GM18868 (cell line): ENCODE data around the gene B4GALT3.

Source experiments
- ATAC-seq: cut with Tn5 transposase; IDR thresholded peaks from one replicate; pipeline ENCODE4 v1.9.1; 2021; ENCODE audit warnings: mild to moderate bottlenecking, moderate library complexity; ENCODE audit not compliant: unreplicated experiment

B4GALT3 gene

DNA sequence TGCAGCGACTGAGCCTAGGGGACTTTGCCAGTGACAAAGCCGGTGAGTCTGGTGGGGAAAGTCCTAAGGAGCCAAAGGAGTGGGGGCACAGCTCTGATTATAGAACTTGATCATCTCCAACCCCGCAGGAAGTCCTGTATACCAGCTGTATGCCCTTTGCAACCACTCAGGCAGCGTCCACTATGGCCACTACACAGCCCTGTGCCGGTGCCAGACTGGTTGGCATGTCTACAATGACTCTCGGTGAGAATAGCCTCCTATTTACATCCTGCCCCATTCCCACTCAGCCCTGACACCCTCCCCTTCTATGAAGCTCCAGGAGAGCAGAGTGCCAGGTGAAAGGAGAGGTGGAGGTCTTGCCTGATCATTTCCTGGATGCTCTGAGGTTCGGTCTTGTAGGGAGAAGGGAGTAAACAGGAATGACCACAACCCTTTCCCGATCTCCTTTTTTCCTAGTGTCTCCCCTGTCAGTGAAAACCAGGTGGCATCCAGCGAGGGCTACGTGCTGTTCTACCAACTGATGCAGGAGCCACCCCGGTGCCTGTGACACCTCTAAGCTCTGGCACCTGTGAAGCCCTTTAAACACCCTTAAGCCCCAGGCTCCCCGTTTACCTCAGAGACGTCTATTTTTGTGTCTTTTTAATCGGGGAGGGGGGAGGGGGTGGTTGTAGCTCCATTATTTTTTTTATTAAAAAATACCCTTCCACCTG, 12.3 kb downstream of the B4GALT3 start:
- ATAC-seq, result no peak

DNA sequence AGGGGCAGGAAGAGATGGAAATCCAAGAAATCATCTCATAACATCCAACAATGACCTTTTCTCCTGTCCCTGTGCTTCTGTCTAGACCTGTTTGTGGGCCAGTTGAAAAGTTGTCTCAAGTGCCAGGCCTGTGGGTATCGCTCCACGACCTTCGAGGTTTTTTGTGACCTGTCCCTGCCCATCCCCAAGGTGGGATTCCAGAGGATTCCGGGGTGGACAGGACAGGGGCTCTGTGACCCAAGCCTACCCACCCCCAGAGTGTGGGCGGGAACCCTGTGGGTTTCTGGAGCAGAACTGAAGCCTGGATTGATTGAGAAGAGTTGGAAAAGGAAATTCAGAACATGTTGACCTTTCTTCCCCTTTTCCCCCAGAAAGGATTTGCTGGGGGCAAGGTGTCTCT, 13.5 kb downstream of the B4GALT3 start:
- ATAC-seq, result no peak

DNA sequence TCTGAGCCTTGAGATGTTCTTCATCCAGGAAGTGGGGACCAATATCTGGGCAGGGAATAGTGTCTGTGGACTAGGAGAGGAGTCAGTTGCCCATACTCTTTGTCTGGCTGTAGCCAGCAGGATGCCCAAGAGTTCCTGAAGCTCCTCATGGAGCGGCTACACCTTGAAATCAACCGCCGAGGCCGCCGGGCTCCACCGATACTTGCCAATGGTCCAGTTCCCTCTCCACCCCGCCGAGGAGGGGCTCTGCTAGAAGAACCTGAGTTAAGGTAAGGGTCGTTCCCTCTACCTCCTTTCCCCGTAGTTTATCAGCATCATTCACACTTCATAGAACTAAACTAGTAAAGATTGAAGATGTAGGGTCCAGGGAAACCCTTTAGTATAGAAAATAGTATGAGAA, 14.5 kb downstream of the B4GALT3 start:
- ATAC-seq, result no peak

DNA sequence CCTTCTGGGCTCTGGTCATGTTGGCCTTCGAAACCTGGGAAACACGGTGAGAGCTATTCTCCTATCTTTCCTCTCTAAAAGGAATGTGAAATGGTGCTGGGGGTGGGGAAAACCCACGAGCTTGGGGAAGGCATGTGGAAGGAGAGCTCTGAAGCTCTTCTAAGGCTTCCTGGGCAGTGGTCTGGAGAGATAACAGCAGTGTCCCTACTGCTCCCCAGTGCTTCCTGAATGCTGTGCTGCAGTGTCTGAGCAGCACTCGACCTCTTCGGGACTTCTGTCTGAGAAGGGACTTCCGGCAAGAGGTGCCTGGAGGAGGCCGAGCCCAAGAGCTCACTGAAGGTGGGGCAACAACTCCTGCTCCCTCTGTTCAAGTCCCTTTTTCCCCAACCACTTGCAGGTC, 15.3 kb downstream of the B4GALT3 start:
- no peak for ATAC-seq

DNA sequence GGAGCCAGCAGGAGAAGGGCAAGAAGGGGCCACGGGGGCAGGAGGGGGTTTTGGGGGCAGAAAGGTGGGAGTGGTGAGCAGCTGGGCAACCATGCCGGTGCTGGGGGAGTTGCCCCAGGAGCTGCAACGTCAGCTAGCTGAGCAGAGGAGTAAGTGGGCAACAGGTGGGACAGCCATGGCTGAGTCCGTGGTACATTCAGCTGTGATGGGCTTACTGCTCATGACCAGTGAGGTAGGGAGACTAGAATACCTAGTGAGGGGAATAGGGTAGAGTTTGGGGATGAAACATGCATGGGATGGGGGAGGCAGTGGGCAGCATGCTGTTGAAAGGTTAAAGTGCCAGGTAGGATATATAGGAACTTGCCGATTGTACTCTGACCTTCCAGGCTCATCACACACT, 15.7 kb downstream of the B4GALT3 start:
- ATAC-seq, result no peak

DNA sequence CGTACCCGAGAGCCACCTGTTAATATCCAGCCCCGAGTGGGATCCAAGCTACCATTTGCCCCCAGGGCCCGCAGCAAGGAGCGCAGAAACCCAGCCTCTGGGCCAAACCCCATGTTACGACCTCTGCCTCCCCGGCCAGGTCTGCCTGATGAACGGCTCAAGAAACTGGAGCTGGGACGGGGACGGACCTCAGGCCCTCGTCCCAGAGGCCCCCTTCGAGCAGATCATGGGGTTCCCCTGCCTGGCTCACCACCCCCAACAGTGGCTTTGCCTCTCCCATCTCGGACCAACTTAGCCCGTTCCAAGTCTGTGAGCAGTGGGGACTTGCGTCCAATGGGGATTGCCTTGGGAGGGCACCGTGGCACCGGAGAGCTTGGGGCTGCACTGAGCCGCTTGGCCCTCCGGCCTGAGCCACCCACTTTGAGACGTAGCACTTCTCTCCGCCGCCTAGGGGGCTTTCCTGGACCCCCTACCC, 16.6 kb downstream of the B4GALT3 start:
- no peak for ATAC-seq

DNA sequence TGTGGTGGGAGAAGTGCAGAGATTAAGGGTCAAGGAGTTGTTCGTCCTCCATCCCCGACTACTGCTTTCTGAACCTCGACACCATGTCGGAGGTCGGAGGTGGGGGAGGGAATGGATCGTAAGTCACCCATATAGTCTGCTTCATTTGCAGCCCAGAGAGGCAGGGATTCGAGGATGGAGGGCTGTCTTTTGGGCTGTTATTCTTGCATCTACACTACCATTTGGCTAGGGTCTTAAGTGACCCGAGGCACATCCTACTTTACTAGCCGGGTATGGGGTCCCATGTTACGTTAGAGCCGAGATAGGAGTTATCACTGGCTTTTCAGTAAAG, 17.4 kb downstream of the B4GALT3 start:
- ATAC-seq, result no peak

DNA sequence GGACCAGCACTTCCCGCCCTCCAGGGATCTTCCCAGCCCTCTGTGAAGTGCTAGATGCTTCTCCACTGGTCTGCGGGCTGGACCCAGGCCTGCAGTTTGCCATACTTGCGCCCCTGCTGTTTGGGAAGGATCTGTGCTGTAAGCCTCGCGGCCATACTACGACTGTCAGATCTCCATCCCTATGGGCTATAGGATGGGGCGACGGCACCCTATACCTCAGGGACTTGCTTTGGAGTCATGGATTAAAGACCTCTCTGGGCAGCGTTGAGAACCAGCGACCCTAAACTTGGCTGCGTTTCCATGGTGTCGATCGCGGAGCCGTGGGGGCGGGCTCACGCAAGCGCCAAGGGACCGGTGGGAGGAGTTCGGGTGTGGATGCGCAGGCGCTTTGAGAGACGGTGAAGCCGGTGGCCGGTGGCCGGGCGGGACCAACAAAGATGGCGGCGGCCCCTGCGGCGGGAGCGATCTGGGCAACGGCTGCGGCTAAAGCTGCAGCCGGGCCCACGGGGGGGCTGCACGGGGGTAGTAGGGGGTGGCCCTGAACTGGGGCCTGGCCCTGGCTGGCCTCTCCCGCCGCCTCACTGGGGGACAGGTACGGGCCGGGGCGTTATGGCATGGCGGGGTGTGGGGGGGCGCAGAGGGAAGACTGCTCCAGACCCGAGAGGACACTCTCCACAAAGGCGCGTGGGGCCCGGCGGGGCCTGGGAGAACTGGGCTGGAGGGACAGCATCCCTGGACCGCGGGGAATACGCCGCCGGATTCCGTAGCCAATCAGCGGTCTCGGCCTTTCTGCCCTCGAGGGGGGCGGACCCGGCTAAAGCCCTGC, 18.0 kb downstream of the B4GALT3 start, which contains the start of gene USP21:
TSS of gene USP21 (plus strand) at position 414 of the 826 bp plus-strand sequence. CDS start 1,141 bp downstream, outside the sequence.
- ATAC-seq, result peak; percentile 90

DNA sequence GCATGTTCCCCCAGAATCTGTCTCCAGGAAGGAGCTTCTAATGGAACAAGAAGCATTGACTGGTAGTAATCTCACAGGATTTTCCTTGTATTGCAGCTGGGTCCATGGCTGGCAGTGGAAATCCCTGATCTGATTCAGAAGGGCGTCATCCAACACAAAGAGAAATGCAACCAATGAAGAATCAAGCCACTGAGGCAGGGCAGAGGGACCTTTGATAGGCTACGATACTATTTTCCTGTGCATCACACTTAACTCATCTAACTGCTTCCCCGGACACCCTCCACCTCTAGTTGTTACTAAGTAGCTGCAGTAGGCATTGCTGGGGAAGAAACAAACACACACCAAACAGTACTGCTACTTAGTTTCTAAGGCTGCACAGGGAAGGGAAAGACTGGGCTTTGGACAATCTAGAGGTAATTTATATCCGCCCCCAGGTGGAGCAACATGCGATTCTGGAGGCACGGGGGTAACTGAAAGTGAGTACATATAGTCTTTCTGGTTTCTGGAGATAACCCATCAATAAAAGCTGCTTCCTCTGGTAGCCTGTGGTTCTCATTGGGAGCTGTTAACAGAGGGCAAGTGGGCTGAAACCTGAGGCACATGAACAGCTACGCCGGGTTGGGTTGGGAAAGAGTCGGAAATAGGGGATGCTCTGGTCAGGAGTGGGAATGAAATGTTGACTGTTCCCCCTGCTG, 18.8 kb downstream of the B4GALT3 start:
- ATAC-seq, result no peak

DNA sequence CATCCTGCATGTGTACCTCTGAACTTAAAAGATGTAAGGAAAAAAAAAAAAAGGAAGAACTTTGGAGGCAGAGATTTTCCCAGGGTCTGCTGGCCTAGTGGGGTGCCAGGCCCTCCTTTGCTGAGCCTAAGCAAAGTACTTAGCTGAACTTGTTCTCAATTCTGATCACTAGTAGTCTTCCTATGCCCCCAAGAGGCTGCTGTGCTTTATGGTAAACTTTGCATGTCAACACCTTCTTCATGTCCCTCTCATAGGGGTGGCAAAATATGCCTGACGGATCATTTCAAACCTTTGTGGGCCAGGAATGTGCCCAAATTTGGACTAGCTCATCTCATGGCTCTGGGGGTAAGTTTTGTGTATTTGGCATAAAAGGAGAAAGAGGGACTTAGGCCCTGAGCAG, 19.4 kb downstream of the B4GALT3 start:
- ATAC-seq, result no peak

DNA sequence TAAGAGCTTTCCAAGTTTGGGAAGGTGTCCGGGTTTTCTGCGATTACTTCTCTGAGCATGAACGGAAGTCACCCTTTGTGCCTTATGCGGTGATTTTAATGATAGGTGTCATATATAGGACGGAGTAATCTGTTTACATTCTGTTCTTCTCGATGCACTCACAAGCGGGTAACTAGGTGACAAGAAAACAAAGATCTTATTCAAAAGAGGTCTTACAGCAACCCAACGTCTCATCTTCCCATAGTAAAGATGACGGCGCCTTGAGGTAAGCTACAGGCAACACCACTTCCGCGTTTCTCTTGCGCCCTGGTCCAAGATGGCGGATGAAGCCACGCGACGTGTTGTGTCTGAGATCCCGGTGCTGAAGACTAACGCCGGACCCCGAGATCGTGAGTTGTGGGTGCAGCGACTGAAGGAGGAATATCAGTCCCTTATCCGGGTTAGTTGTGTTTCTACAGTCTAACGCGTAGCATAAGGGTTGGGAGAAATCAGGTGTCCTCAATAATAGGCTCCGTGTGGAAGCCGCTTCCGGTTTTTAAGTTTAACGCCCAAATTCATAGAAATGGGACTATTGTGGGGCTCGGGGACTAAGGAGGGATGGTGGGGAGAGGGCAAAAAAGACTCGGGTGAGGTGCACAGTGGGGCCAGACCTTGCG, 23.5 kb downstream of the B4GALT3 start, which contains the start of gene UFC1:
TSS of gene UFC1 (plus strand) at position 297 of the 656 bp plus-strand sequence. CDS start at position 317, 20 bp downstream.
- ATAC-seq, result peak; percentile 93

DNA sequence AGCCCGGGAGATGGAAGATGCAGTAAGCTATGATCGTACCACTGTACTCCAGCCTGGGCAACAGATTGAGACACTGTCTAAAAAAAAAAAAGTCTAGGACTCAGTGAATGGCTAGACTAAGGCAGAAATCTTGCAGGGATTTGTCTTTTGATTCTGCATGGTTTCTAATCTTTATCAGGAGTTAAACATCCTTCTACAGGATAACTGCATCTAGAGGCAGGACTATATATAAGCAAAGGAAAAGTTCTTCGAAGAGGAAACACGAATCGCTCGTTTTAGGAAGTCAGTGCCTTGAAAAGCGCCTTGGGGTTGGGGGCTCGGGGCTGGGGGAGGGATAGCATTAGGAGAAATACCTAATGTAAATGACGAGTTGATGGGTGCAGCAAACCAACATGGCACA, 24.1 kb downstream of the B4GALT3 start:
- peak; percentile 8 for ATAC-seq

DNA sequence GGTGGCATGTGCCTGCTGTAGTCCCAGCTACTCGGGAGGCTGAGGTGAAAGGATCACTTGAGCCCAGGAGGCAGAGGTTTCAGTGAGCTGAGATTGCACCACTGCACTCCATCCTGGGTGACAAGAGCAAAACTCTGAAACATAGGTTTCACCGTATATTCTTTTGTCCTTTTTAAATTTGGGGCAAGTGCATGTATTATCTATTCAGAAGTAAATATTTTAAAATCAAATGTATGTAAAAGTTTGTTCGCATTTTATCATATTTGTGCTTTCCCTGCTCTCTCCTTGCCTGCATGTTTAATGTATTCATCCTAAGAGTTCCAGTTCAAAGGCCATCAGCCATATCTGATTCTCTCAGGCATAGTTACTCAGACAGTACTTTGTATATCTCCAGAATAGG, 31.5 kb downstream of the B4GALT3 start:
- ATAC-seq, result no peak

DNA sequence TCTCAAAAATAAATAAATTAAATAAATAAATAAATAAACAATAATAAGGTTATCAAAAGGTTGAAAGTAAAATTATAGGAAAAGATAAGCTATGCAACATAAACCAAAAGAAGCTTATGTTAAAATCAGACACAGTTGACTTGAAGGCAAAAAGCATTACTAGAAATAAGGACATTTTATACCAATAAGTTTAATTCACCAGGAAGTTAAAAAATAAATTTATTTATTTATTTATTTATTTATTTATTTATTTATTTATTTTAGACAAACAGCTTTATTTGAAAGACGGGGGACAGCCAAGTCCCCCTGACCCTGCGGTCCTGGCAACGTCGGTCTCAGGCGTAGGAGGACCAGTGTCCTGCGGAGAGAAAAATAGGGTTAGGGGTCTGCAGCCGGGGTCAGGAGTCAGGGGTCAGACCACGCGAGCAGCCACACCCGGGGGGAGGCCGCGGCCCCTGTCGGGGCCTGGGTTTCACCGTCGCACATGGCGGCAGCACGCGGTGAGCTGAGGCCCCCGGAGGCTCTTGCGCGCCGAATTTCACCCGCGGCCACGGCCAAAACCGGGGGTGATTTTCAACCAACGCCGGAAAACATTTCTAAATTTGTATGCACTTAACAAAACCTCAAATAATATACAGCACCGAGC, 36.4 kb downstream of the B4GALT3 start:
- no peak for ATAC-seq

DNA sequence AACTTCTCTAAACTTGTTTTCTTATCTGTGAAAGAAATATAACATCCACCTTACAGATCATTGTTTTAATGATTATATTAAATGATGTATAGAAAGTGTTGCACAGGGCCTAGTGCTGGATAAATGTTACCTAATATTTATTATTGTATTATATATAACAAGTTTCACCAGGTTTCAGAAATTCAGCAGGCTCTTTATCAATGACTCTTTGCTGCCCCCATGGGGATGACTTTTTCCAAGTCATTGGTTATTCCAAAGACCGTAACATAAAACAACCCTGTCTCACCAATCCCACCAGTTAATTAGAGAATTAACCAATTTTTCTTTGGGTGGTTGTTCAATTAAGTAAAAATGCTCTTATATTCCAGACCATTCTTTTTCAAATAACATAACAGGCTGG, 37.5 kb downstream of the B4GALT3 start:
- ATAC-seq, result no peak

DNA sequence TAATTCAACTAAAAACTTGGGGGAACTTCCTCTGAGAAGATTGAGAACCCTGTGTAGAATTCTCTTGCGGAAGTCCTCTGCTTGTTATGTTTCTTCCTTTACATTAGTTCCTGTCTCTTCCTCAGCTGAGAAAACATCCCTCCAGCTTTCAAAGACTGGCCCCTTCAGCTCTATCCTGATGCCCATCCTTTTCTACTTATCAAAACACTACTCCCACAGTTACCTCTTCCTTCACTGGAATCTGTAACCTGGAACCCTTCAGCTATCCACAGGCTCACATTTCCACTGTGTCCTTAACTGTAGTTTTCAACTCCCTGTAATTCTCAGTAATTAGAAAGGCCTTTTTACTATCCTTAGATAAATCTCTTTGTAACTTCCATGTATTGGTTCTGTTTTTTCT, 38.9 kb downstream of the B4GALT3 start:
- no peak for ATAC-seq

DNA sequence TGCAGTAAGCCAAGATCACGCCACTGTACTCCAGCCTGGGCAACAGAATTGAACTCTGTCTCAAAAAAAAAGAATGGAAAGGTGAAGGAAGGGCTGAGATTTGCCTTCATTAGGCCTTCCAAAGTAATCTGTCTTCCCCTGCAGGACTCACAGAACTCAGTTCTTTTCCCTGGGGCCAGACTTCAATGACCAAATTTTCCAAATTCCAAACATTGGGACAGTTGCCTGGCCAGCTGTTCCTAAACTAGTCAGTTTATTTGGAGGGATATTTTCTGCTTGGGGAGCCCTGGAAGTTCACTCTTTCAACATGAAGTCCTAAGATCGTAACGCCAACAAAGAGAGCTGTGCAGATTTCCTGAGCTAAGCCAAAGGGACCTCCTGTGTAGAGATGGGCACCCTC, 39.4 kb downstream of the B4GALT3 start:
- ATAC-seq, result no peak

DNA sequence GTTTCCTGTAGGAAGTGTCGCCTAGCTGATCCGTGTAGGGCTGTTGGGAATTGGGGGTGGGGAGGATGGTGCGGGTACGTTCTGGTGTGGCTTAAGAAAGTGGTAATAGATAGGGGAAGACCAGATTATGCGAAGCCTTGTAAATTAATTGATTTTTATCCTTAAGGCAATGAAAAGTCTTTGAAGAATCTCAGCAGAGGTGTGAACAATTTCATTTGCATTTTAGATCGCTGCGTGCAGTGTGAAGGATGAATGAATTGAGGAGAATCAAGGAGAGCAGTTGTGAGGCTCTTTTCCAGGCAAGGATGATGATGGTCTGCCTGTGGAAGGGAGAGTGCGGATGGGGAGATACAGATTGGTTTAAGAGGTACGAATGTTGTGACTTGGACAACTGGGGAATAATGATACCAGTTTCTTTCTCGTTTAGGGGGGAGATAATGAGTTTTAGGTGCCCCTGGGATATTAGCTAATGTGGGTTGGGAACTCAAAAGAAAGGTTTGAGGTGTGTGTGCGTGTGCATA, 44.0 kb downstream of the B4GALT3 start:
- ATAC-seq, result no peak

DNA sequence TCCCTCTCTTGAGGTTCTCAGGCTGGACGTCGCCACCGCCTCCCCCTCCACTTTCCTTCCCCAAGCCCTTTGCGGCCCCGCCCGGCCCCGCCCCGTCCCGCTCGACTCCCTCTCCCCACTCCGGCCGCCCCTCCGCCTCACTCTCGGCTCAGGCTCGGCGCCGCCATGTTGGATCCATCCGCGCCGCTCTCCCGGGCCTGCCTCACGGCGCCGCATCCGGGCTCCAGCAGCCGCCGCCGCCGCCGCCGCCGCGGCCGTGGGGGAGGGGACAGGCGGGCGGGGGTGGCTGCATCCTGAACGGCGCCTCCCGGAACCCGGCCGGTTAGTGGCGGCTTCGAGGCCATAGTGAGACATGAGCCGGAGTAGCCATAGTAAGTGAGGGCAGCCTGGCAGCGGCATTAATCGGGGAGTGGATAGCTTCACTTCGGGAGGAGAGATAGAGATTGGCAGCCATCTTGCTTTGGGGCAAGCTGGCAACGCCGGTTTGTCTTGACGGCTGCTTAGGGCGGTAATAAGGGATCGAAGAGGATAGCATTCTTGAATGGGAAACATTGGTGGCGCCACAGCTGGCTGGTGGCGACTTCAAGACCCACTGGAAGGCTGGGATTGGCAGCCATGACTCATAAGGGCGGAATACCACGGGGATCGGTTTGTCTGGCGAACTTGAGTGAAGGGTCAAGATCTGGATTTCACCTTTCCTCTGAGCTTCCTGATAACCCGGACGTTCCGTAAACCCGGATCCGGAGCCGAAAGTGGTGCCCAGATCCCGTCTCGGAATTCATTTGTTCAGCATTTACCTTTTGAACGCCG, 44.7 kb downstream of the B4GALT3 start, which contains the start of gene DEDD:
TSS of gene DEDD (minus strand) at position 258 of the 810 bp plus-strand sequence. CDS start 8,205 bp downstream, outside the sequence.
- peak; percentile 93 for ATAC-seq
